OCI-LY3 (cell line): ENCODE results near the gene NXN.

Experiments
- EZH2phosphoT487 ChIP-seq: fragments of 200-600 bp; shearing (Covaris generic); IDR thresholded peaks from 2 replicates; pipeline ENCODE4 v1.6.1; 2018; ENCODE audit warnings: antibody characterized with exemption, mixed run types, low read depth
- TF ChIP-seq, protein P1 (sequence below): fragments of 200-600, 300-600 bp; sonication (generic); IDR thresholded peaks from 2 replicates; pipeline ENCODE4 v1.5.1; 2014; ENCODE audit warnings: antibody characterized with exemption, low read length, low read depth

DNA sequence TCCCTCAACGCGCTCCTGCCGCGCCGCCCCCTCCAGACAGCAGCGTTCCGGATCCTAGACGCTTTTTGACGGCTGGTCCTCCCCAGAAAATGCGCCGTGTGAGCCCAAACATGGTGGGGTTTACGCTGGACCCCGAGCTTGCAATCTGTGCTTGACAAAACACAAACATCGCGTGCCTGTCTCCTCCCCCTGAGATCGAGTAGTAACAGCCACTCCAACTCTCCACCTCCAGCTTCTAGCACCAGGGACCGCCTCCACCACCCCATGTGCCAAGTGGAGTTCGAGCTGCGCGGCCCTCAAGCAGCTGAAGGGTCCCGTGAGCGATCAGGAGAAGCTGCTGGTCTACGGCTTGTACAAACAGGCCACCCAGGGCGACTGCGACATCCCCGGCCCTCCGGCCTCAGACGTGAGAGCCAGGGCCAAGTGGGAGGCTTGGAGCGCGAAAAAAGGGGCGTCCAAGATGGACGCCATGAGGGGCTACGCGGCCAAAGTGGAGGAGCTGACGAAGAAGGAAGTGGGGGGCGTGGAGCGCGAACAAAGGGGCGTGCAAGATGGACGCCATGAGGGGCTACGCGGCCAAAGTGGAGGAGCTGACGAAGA lies 226.9 kb downstream of the NXN start:
- TF ChIP-seq, protein P1, sequence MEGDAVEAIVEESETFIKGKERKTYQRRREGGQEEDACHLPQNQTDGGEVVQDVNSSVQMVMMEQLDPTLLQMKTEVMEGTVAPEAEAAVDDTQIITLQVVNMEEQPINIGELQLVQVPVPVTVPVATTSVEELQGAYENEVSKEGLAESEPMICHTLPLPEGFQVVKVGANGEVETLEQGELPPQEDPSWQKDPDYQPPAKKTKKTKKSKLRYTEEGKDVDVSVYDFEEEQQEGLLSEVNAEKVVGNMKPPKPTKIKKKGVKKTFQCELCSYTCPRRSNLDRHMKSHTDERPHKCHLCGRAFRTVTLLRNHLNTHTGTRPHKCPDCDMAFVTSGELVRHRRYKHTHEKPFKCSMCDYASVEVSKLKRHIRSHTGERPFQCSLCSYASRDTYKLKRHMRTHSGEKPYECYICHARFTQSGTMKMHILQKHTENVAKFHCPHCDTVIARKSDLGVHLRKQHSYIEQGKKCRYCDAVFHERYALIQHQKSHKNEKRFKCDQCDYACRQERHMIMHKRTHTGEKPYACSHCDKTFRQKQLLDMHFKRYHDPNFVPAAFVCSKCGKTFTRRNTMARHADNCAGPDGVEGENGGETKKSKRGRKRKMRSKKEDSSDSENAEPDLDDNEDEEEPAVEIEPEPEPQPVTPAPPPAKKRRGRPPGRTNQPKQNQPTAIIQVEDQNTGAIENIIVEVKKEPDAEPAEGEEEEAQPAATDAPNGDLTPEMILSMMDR = no peak
- no peak for TF ChIP-seq EZH2phosphoT487
